Measurements from ENCODE around the gene MYO1H. TPM values are rescaled to one million over a fixed set of nuclear protein-coding genes. Genes with fewer than 3 reads are reported as not detected.

MYO1H gene
- total and polyA plus RNA-seq, 9 donors, result 0.04 to 0.35 (median 0.14) TPM; not detected in 2

- no peaks in the 10 kb centered on the region for H3K9me3 ChIP-seq (replicated peaks; ENCODE audit: control insufficient read depth, low read depth, low read length)
- H3K36me3 ChIP-seq (ENCODE audit: control insufficient read depth, insufficient read depth, low read length), result no peaks in the 10 kb centered on the region
- H3K4me3 ChIP-seq (ENCODE audit: low read length), result no peak overlapping the region
- no peaks in the 10 kb centered on the region for H3K27me3 ChIP-seq (ENCODE audit: control insufficient read depth, insufficient read depth, low read length)
- no peak overlapping the region for H3K27ac ChIP-seq (ENCODE audit: low read length)
- no peak for DNase-seq
- H3K4me1 ChIP-seq (ENCODE audit: control insufficient read depth, insufficient read depth, low read length), result no peaks in the 10 kb centered on the region
- WGBS (ENCODE audit: insufficient coverage), result no CpG with 5 or more reads among the region's 2 CpGs
Measured at GRCh38 chr12:109343677-109344076, 4.0 kb upstream of the MYO1H start.

GRCh38 chr12:109345428-109345827 is 2.3 kb upstream of the MYO1H start:
- DNase-seq, result no peak
- no peaks in the 10 kb centered on the region for H3K4me1 ChIP-seq (ENCODE audit: control insufficient read depth, insufficient read depth, low read length)
- H3K27me3 ChIP-seq (ENCODE audit: control insufficient read depth, insufficient read depth, low read length), result no peaks in the 10 kb centered on the region
- no peak overlapping the region for H3K4me3 ChIP-seq (ENCODE audit: low read length)
- no CpG with 5 or more reads among the region's 2 CpGs for WGBS (ENCODE audit: insufficient coverage)
- no peaks in the 10 kb centered on the region for H3K36me3 ChIP-seq (ENCODE audit: control insufficient read depth, insufficient read depth, low read length)
- no peak overlapping the region for H3K27ac ChIP-seq (ENCODE audit: low read length)
- H3K9me3 ChIP-seq (replicated peaks; ENCODE audit: control insufficient read depth, low read depth, low read length), result no peaks in the 10 kb centered on the region

DNA sequence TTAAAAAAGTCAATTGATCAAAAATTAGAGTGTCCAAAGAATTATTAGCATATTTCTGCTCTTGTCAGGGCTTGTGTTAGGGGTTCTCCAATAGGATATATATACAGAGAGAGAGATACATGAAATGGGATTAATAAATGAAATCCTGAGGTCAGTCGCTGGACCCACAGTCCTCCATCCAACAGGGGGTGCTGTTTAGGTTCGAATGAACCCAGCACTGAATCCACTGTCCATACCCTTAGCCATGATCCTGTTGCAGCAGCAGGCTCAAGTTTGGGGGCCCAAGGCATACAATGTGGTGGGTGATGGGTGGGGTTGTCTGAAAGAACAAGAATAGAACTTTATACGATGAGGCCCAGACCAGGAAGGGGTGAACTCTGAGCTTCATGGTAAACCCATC is 780 bp upstream of the MYO1H start:
- Histone ChIP-seq H3K27me3 (ENCODE audit: control insufficient read depth, insufficient read depth, low read length) (no peaks in the 10 kb centered on the region), H3K4me3 (ENCODE audit: low read length) (no peak overlapping the region), H3K4me1 (ENCODE audit: control insufficient read depth, insufficient read depth, low read length) (no peaks in the 10 kb centered on the region), H3K9me3 (replicated peaks; ENCODE audit: control insufficient read depth, low read depth, low read length) (no peaks in the 10 kb centered on the region), H3K27ac (ENCODE audit: low read length) (no peak overlapping the region), H3K36me3 (ENCODE audit: control insufficient read depth, insufficient read depth, low read length) (no peaks in the 10 kb centered on the region)
- WGBS (ENCODE audit: insufficient coverage), result 80% methylated on average over 1 of the region's 3 CpGs
- DNase-seq, result no peak

- Histone ChIP-seq H3K9me3 (replicated peaks; ENCODE audit: control insufficient read depth, low read depth, low read length) (no peaks in the 10 kb centered on the region), H3K4me1 (ENCODE audit: control insufficient read depth, insufficient read depth, low read length) (no peaks in the 10 kb centered on the region), H3K27ac (ENCODE audit: low read length) (no peak overlapping the region), H3K27me3 (ENCODE audit: control insufficient read depth, insufficient read depth, low read length) (no peaks in the 10 kb centered on the region), H3K36me3 (ENCODE audit: control insufficient read depth, insufficient read depth, low read length) (no peaks in the 10 kb centered on the region), H3K4me3 (ENCODE audit: low read length) (no peak overlapping the region)
- no peak for DNase-seq
- no CpG with 5 or more reads among the region's 6 CpGs for WGBS (ENCODE audit: insufficient coverage)
Measured at GRCh38 chr12:109352184-109352583, 4.5 kb downstream of the MYO1H start.

GRCh38 chr12:109356577-109356976 is 8.9 kb downstream of the MYO1H start:
- no CpG with 5 or more reads among the region's 3 CpGs for WGBS (ENCODE audit: insufficient coverage)

DNA sequence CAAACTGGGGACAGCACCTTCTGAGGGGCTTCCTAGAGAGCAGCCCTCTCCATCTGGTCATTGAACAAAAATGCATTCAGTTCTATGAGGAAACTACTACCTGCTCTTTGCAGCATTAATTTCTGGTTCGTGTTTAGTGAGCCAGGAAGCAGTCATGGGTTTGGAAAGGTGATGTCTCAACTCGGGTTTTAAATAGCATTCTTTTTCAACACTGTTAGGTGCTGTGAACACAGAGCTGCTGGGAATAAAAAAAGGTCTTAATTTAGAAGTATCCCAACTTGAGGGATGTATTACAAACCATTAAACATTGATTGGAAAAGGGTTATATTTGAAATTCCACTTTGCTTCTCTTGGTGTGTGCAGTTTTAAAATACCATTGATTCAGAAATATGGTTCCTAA is 9.3 kb downstream of the MYO1H start:
- Histone ChIP-seq H3K36me3 (ENCODE audit: control insufficient read depth, insufficient read depth, low read length) (no peaks in the 10 kb centered on the region), H3K4me3 (ENCODE audit: low read length) (no peak overlapping the region), H3K4me1 (ENCODE audit: control insufficient read depth, insufficient read depth, low read length) (no peaks in the 10 kb centered on the region), H3K9me3 (replicated peaks; ENCODE audit: control insufficient read depth, low read depth, low read length) (no peaks in the 10 kb centered on the region), H3K27ac (ENCODE audit: low read length) (no peak overlapping the region), H3K27me3 (ENCODE audit: control insufficient read depth, insufficient read depth, low read length) (no peaks in the 10 kb centered on the region)
- WGBS (ENCODE audit: insufficient coverage), result 50% methylated on average over 1 of the region's 2 CpGs
- DNase-seq, result no peak

More at GRCh38 chr12:109356577-109356976, 8.9 kb downstream of the MYO1H start:
- DNase-seq, result no peak
- Histone ChIP-seq H3K36me3 (ENCODE audit: control insufficient read depth, insufficient read depth, low read length) (no peaks in the 10 kb centered on the region), H3K27ac (ENCODE audit: low read length) (no peak overlapping the region), H3K4me1 (ENCODE audit: control insufficient read depth, insufficient read depth, low read length) (no peaks in the 10 kb centered on the region), H3K27me3 (ENCODE audit: control insufficient read depth, insufficient read depth, low read length) (no peaks in the 10 kb centered on the region), H3K4me3 (ENCODE audit: low read length) (no peak overlapping the region), H3K9me3 (replicated peaks; ENCODE audit: control insufficient read depth, low read depth, low read length) (no peaks in the 10 kb centered on the region)

GRCh38 chr12:109358154-109358869 is 10.6 kb downstream of the MYO1H start:
- H3K27ac ChIP-seq (ENCODE audit: low read length), result no peak overlapping the region
- H3K4me1 ChIP-seq (ENCODE audit: control insufficient read depth, insufficient read depth, low read length), result no peaks in the 10 kb centered on the region
- no peak for DNase-seq
- H3K27me3 ChIP-seq (ENCODE audit: control insufficient read depth, insufficient read depth, low read length), result no peaks in the 10 kb centered on the region
- no peaks in the 10 kb centered on the region for H3K9me3 ChIP-seq (replicated peaks; ENCODE audit: control insufficient read depth, low read depth, low read length)
- WGBS (ENCODE audit: insufficient coverage), result no CpG with 5 or more reads among the region's 10 CpGs
- no peaks in the 10 kb centered on the region for H3K36me3 ChIP-seq (ENCODE audit: control insufficient read depth, insufficient read depth, low read length)
- no peak overlapping the region for H3K4me3 ChIP-seq (ENCODE audit: low read length)

DNA sequence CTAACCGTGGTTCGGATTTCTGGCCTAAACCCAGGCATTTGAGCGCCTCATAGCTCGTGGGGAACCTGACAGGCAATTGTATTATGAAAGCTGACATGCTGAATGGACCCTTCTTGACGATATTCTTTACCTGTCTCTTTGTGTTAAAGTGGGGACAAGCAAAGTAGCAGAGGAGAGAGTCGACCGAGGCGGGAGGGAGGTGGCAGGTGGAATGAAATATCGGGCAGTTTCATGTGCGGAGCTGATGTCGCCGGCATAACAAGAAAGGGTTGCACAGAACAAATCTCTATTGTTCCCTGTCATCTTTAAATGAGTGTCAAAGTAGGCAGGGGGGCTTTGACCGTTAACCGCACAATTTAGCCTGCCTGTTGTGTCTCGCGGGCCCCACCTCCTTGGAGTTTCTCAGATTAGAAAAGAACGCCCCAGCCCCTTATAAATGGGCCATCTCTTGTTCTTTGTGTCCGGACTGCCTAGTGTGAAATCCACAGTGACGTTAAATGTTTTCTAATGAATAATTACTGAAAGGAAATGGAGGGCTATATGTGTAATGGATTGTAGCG is 11.5 kb downstream of the MYO1H start:
- DNase-seq, result no peak
- Histone ChIP-seq H3K27me3 (ENCODE audit: control insufficient read depth, insufficient read depth, low read length) (no peaks in the 10 kb centered on the region), H3K9me3 (replicated peaks; ENCODE audit: control insufficient read depth, low read depth, low read length) (no peaks in the 10 kb centered on the region), H3K4me3 (ENCODE audit: low read length) (no peak overlapping the region), H3K27ac (ENCODE audit: low read length) (no peak overlapping the region), H3K36me3 (ENCODE audit: control insufficient read depth, insufficient read depth, low read length) (no peaks in the 10 kb centered on the region), H3K4me1 (ENCODE audit: control insufficient read depth, insufficient read depth, low read length) (no peaks in the 10 kb centered on the region)
- WGBS (ENCODE audit: insufficient coverage), result 84% methylated on average over 14 of the region's 20 CpGs

DNA sequence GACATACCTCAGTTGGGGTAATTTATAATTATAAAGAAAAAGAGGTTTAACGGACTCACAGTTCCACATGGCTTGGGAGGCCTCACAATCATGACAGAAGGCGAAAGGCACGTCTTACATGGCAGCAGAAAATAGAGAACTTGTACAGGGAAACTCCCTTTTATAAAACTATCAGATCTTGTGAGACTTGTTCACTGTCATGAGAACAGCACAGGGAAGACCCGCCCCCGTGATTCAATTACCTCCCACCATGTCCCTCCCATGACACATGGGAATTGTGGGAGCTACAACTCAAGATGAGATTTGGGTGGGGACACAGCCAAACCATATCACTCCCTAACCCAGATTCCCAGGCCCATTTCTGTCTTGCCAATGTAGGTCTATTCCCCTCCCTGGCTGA is 22.1 kb downstream of the MYO1H start:
- Histone ChIP-seq H3K36me3 (ENCODE audit: control insufficient read depth, insufficient read depth, low read length) (no peaks in the 10 kb centered on the region), H3K4me1 (ENCODE audit: control insufficient read depth, insufficient read depth, low read length) (no peaks in the 10 kb centered on the region), H3K27ac (ENCODE audit: low read length) (no peak overlapping the region), H3K9me3 (replicated peaks; ENCODE audit: control insufficient read depth, low read depth, low read length) (no peaks in the 10 kb centered on the region), H3K4me3 (ENCODE audit: low read length) (no peak overlapping the region), H3K27me3 (ENCODE audit: control insufficient read depth, insufficient read depth, low read length) (peaks cover 6% of the 10 kb centered on the region)
- no CpG with 5 or more reads among the region's 5 CpGs for WGBS (ENCODE audit: insufficient coverage)
- no peak for DNase-seq

DNA sequence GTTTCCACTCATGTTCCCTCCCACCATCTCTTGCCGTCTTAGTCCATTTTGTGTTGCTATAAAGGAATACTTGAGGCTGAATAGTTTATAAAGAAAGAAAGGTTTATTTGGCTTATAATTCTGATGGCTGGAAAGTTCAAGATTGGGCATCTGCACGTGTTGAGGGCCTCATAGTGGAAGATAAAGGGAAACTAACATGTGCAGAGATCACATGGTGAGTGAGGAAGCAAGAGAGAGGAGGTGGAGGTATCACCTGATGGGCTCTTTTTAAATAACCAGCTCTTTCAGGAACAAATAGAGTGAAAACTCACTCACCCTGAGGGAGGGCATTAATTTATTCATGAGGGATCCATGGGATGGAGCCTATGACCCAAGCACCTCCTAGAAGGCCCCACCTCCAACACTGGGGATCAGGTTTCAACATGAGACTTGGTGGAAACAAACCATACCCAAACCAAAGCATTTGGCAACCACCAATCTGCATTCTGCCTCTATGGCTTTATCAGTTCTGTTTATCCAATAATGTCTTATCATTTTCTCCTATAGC is 29.5 kb downstream of the MYO1H start:
- H3K36me3 ChIP-seq (ENCODE audit: control insufficient read depth, insufficient read depth, low read length), result no peaks in the 10 kb centered on the region

More for the DNA sequence above, 29.5 kb downstream of the MYO1H start:
- H3K27ac ChIP-seq (ENCODE audit: low read length), result no peak overlapping the region
- H3K9me3 ChIP-seq (replicated peaks; ENCODE audit: control insufficient read depth, low read depth, low read length), result no peaks in the 10 kb centered on the region
- H3K27me3 ChIP-seq (ENCODE audit: control insufficient read depth, insufficient read depth, low read length), result no peaks in the 10 kb centered on the region
- WGBS (ENCODE audit: insufficient coverage), result 25% methylated on average over 1 of the region's 2 CpGs
- H3K4me3 ChIP-seq (ENCODE audit: low read length), result no peak overlapping the region
- DNase-seq, result no peak
- H3K4me1 ChIP-seq (ENCODE audit: control insufficient read depth, insufficient read depth, low read length), result no peaks in the 10 kb centered on the region

Measured in muscle of leg (tissue), 11 donors.